HepG2 (cell line): ENCODE data around the gene NDUFAF8. TPM values are rescaled to one million over a fixed set of nuclear protein-coding genes. Genes with fewer than 3 reads are reported as not detected.

Experiments
- HOXA5 ChIP-seq: sonication (generic); formaldehyde crosslinking; IDR thresholded peaks from 2 replicates; pipeline ENCODE4 v1.4.0; 2020; ENCODE audit warnings: missing genetic modification reagents
- polyA plus RNA-seq, 8 experiments: library from polyadenylated mRNA; depleted of rRNA in 3 of 8; stranded (reverse) in 7 of 8; unstranded in 1 of 8; fragments of >200 nt; fragmentation: Illumina TruSeq in 4 of 8; extraction: Trizol in 4 of 8; gene quantifications; 2 replicates each; pipeline versions ENCODE4 v1.2.1 to v1.2.3, GENCODE V29; 2011 to 2016; ENCODE audit warnings: low read depth in 4 of 8, missing spikeins in 1 of 8, mixed read lengths in 1 of 8; ENCODE audit not compliant: insufficient read depth in 1 of 8
- total RNA-seq, 5 experiments: library from RNA; depleted of rRNA; stranded (reverse); fragments of >200 nt; fragmentation: Illumina TruSeq; extraction: Trizol; gene quantifications; 2 replicates each; pipeline ENCODE4 v1.2.3, GENCODE V29; 2016; ENCODE audit warnings: low read depth in 1 of 5
- TF ChIP-seq, protein P1 (sequence below): sonication (generic); formaldehyde crosslinking; IDR thresholded peaks from 2 replicates; pipeline ENCODE4 v1.4.0; 2020; ENCODE audit warnings: missing genetic modification reagents, borderline replicate concordance
- TF ChIP-seq, protein P2 (sequence below): sonication (generic); formaldehyde crosslinking; IDR thresholded peaks from 2 replicates; pipeline ENCODE4 v1.4.0; 2020; ENCODE audit warnings: missing genetic modification reagents

Gene NDUFAF8
- total and polyA plus RNA-seq, 2 of the 13 experiments (the other 11 are each of a cell fraction or from before 2014, with no cell fraction given): 75.6 to 233 TPM

DNA sequence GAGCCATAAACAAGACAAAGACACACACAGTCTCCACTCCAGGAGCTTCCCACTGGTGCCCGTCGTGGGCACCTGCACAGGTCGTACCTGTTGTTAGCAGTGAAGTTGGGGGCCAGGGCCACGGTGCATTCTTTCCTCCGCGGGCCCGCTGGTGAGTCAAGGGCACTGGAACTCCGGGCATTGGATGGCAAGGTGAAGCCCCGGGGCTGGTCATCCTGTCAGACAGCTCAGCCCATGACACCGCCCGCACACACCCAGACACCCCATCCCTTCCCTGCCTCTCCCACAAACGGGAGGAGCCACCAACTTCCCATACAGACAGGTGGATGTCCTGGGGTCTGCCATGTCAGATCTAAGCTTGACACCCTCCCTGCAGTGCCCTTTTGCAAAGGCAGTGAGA lies 32.5 kb upstream of the NDUFAF8 start (continued):
- TF ChIP-seq, protein P1, sequence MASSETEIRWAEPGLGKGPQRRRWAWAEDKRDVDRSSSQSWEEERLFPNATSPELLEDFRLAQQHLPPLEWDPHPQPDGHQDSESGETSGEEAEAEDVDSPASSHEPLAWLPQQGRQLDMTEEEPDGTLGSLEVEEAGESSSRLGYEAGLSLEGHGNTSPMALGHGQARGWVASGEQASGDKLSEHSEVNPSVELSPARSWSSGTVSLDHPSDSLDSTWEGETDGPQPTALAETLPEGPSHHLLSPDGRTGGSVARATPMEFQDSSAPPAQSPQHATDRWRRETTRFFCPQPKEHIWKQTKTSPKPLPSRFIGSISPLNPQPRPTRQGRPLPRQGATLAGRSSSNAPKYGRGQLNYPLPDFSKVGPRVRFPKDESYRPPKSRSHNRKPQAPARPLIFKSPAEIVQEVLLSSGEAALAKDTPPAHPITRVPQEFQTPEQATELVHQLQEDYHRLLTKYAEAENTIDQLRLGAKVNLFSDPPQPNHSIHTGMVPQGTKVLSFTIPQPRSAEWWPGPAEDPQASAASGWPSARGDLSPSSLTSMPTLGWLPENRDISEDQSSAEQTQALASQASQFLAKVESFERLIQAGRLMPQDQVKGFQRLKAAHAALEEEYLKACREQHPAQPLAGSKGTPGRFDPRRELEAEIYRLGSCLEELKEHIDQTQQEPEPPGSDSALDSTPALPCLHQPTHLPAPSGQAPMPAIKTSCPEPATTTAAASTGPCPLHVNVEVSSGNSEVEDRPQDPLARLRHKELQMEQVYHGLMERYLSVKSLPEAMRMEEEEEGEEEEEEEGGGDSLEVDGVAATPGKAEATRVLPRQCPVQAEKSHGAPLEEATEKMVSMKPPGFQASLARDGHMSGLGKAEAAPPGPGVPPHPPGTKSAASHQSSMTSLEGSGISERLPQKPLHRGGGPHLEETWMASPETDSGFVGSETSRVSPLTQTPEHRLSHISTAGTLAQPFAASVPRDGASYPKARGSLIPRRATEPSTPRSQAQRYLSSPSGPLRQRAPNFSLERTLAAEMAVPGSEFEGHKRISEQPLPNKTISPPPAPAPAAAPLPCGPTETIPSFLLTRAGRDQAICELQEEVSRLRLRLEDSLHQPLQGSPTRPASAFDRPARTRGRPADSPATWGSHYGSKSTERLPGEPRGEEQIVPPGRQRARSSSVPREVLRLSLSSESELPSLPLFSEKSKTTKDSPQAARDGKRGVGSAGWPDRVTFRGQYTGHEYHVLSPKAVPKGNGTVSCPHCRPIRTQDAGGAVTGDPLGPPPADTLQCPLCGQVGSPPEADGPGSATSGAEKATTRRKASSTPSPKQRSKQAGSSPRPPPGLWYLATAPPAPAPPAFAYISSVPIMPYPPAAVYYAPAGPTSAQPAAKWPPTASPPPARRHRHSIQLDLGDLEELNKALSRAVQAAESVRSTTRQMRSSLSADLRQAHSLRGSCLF (CRISPR knock-in tag): no peak
- TF ChIP-seq, protein P2, sequence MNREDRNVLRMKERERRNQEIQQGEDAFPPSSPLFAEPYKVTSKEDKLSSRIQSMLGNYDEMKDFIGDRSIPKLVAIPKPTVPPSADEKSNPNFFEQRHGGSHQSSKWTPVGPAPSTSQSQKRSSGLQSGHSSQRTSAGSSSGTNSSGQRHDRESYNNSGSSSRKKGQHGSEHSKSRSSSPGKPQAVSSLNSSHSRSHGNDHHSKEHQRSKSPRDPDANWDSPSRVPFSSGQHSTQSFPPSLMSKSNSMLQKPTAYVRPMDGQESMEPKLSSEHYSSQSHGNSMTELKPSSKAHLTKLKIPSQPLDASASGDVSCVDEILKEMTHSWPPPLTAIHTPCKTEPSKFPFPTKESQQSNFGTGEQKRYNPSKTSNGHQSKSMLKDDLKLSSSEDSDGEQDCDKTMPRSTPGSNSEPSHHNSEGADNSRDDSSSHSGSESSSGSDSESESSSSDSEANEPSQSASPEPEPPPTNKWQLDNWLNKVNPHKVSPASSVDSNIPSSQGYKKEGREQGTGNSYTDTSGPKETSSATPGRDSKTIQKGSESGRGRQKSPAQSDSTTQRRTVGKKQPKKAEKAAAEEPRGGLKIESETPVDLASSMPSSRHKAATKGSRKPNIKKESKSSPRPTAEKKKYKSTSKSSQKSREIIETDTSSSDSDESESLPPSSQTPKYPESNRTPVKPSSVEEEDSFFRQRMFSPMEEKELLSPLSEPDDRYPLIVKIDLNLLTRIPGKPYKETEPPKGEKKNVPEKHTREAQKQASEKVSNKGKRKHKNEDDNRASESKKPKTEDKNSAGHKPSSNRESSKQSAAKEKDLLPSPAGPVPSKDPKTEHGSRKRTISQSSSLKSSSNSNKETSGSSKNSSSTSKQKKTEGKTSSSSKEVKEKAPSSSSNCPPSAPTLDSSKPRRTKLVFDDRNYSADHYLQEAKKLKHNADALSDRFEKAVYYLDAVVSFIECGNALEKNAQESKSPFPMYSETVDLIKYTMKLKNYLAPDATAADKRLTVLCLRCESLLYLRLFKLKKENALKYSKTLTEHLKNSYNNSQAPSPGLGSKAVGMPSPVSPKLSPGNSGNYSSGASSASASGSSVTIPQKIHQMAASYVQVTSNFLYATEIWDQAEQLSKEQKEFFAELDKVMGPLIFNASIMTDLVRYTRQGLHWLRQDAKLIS (CRISPR knock-in tag): no peak
- no peak for TF ChIP-seq HOXA5 (CRISPR knock-in tag)
